NCI-H524 treated with DMSO at 0.1 percent for 48 hours (cell line): ENCODE measurements around the gene TMEM52.

Source experiments
- DNase-seq: peaks from one replicate; lab custom pipeline; 2025; lab: John Stamatoyannopoulos, UW

TMEM52 gene

GRCh38 chr1:1914971-1915692, 3.9 kb downstream of the TMEM52 start, which contains the start of gene CALML6:
Gene CALML6, plus strand, starts transcription at chr1:1915260. Its CDS starts 21 bp downstream, at chr1:1915281.
- no peak for DNase-seq

- DNase-seq, result no peak
Observed at GRCh38 chr1:1914101-1914970, 4.7 kb downstream of the TMEM52 start.

- no peak for DNase-seq
Observed at GRCh38 chr1:1911350-1912041, 7.6 kb downstream of the TMEM52 start.

GRCh38 chr1:1910651-1911331, 8.3 kb downstream of the TMEM52 start:
- DNase-seq, result no peak

GRCh38 chr1:1910033-1910465, 9.0 kb downstream of the TMEM52 start:
- DNase-seq, result no peak

- no peak for DNase-seq
Observed at GRCh38 chr1:1908506-1908791, 10.6 kb downstream of the TMEM52 start.

- DNase-seq, result no peak
Observed at GRCh38 chr1:1907098-1907736, 11.9 kb downstream of the TMEM52 start.

- DNase-seq, result peak; percentile 30
Observed at GRCh38 chr1:1906185-1907097, 12.6 kb downstream of the TMEM52 start.

- no peak for DNase-seq
Observed at GRCh38 chr1:1903224-1903623, 15.9 kb downstream of the TMEM52 start.

- DNase-seq, result no peak
Observed at GRCh38 chr1:1901641-1902294, 17.3 kb downstream of the TMEM52 start.

- DNase-seq, result no peak
Observed at GRCh38 chr1:1900883-1901640, 18.0 kb downstream of the TMEM52 start.

GRCh38 chr1:1899967-1900327, 19.1 kb downstream of the TMEM52 start:
- no peak for DNase-seq

- no peak for DNase-seq
Observed at GRCh38 chr1:1899266-1899966, 19.7 kb downstream of the TMEM52 start.

- no peak for DNase-seq
Observed at GRCh38 chr1:1898246-1898933, 20.7 kb downstream of the TMEM52 start.

GRCh38 chr1:1895456-1896336, 23.4 kb downstream of the TMEM52 start:
- DNase-seq, result no peak

GRCh38 chr1:1895060-1895418, 24.0 kb downstream of the TMEM52 start:
- DNase-seq, result no peak
